ENCODE data around the gene EHMT1. TPM values are rescaled to one million over a fixed set of nuclear protein-coding genes. Genes with fewer than 3 reads are reported as not detected.

EHMT1 gene
- total RNA-seq, 1 experiment from 2014 or later = 112 TPM

DNA sequence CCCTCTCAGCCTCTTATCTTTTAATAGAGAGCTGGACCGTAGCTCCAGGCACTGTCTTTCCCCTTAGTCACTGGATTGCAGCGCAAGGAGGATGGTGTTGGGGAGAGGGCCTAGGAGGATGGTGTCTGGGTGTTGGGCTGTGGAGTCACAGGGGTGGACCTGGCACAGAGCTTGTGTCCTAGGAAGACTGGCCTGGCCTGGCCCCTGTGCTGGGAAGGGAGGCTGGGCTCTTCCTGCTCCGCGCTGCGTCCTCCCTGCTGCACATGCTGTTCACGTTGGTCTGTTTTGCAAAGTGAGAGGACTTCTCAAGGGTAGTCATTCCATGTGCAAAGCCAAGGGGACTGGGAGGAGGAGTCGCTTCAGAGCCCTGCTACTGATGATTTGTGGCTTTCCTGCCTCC, 123.9 kb downstream of the EHMT1 start:
- H2BK12ac ChIP-seq (ENCODE audit: insufficient read length, low read depth, low read length) = no peak overlapping the region
- peak overlapping the region; percentile 12 for H3K18ac ChIP-seq (ENCODE audit: insufficient read length, low read depth, low read length)
- peaks cover 34 to 62% (median 60%) of the 10 kb centered on the region in 3 experiments for H3K36me3 Mint-ChIP-seq (ENCODE audit: insufficient read depth in 1 of 3, low read depth in 3 of 3)
- no peaks in the 10 kb centered on the region for H3K4me1 ChIP-seq (ENCODE audit: insufficient read depth, low read length)
- WGBS (ENCODE audit: extremely low coverage, insufficient read length, low lambda C conversion rate) = no CpG with 5 or more reads among the region's 7 CpGs
- H3K4ac ChIP-seq (ENCODE audit: low read depth, low read length) = no peak overlapping the region
- H4K5ac ChIP-seq (ENCODE audit: insufficient read length, low read depth, low read length) = no peak overlapping the region
- no peak overlapping the region for H3K9ac ChIP-seq (ENCODE audit: extremely low read depth, insufficient read length, low read length)
- H4K91ac ChIP-seq (ENCODE audit: insufficient read length, low read depth, low read length) = peak overlapping the region; percentile 62
- H3K4me3 Mint-ChIP-seq = no peak overlapping the region
- no peak overlapping the region for H2AK5ac ChIP-seq (ENCODE audit: insufficient read length, low read length)
- peaks cover 18 to 22% of the 10 kb centered on the region in 2 experiments for H3K4me1 Mint-ChIP-seq
- H4K20me1 ChIP-seq (ENCODE audit: control insufficient read depth, insufficient read depth, insufficient read length) = no peaks in the 10 kb centered on the region
- H2AFZ ChIP-seq (ENCODE audit: low read length) = no peak overlapping the region
- no peaks in the 10 kb centered on the region for H3K23me2 ChIP-seq (ENCODE audit: insufficient read length, low read depth, low read length, poor library complexity, severe bottlenecking)
- H4K8ac ChIP-seq (replicated peaks; ENCODE audit: insufficient read length, low read depth, low read length) = no peak overlapping the region
- H3K4me2 ChIP-seq (ENCODE audit: insufficient read depth, insufficient read length, low read length) = no peak overlapping the region
- H3K27me3 Mint-ChIP-seq (ENCODE audit: low read depth) = no peaks in the 10 kb centered on the region
- H3K23ac ChIP-seq (ENCODE audit: insufficient read length, low read depth, low read length) = no peak overlapping the region
- no peak for DNase-seq
- H2BK15ac ChIP-seq (ENCODE audit: low read depth, low read length) = no peak overlapping the region
- peak overlapping the region in 2 of 3 experiments; percentile 2 to 14; a peak in 3 of 7 replicates for H3K27ac Mint-ChIP-seq
- H3K79me2 ChIP-seq (ENCODE audit: insufficient read depth, low read length) = no peaks in the 10 kb centered on the region
- no peaks in the 10 kb centered on the region for H3K79me1 ChIP-seq (ENCODE audit: insufficient read depth, low read depth, low read length, poor library complexity, severe bottlenecking)
- no peak overlapping the region for H2BK5ac ChIP-seq (ENCODE audit: insufficient read length, low read length)
- H3K9me3 ChIP-seq (ENCODE audit: control insufficient read depth, low read depth, low read length) = no peaks in the 10 kb centered on the region
- no peaks in the 10 kb centered on the region for H3K27me3 ChIP-seq (ENCODE audit: insufficient read depth, low read length)
- H3K27ac ChIP-seq (ENCODE audit: insufficient read length, low read depth, low read length) = no peak overlapping the region
- H3K56ac ChIP-seq (ENCODE audit: insufficient read length, low read depth, low read length) = no peak overlapping the region
- no peak overlapping the region for H3K14ac ChIP-seq (ENCODE audit: insufficient read depth, low read length)
- H3K9me3 Mint-ChIP-seq = no peaks in the 10 kb centered on the region
- H2BK20ac ChIP-seq (ENCODE audit: low read depth, low read length, poor library complexity, severe bottlenecking) = no peak overlapping the region
- H3T11ph ChIP-seq (ENCODE audit: low read length) = no peak overlapping the region
- H2BK120ac ChIP-seq (ENCODE audit: low read depth, low read length, poor library complexity, severe bottlenecking) = no peak overlapping the region
- TF ChIP-seq, protein P1, sequence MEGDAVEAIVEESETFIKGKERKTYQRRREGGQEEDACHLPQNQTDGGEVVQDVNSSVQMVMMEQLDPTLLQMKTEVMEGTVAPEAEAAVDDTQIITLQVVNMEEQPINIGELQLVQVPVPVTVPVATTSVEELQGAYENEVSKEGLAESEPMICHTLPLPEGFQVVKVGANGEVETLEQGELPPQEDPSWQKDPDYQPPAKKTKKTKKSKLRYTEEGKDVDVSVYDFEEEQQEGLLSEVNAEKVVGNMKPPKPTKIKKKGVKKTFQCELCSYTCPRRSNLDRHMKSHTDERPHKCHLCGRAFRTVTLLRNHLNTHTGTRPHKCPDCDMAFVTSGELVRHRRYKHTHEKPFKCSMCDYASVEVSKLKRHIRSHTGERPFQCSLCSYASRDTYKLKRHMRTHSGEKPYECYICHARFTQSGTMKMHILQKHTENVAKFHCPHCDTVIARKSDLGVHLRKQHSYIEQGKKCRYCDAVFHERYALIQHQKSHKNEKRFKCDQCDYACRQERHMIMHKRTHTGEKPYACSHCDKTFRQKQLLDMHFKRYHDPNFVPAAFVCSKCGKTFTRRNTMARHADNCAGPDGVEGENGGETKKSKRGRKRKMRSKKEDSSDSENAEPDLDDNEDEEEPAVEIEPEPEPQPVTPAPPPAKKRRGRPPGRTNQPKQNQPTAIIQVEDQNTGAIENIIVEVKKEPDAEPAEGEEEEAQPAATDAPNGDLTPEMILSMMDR (conservative IDR thresholded peaks at IDR 0.05) = no peak

All from H9 (cell line).